C4-2B (cell line): Measurements from ENCODE around the gene EDIL3.

Experiments used
- CTCF ChIP-seq: fragments of 450-650 bp; conservative IDR thresholded peaks from 2 replicates; pipeline ENCODE4 v1.5.1; 2017; ENCODE audit warnings: mild to moderate bottlenecking
- ZFX ChIP-seq: fragments of 450-650 bp; IDR thresholded peaks from 2 replicates; pipeline ENCODE4 v1.6.1; 2017

- no peak for TF ChIP-seq CTCF
- no peak for TF ChIP-seq ZFX
These were observed 236.0 kb downstream of the EDIL3 start for GRCh38 chr5:84148651-84149050.
